ENCODE measurements around the gene URGCP. TPM values are rescaled to one million over a fixed set of nuclear protein-coding genes. Genes with fewer than 3 reads are reported as not detected.
A peak's percentile ranks its signal among the peaks of the same experiment; 100 is the strongest.

Gene URGCP
- total RNA-seq, 1 donor from 2014 or later = 24.4 TPM

DNA sequence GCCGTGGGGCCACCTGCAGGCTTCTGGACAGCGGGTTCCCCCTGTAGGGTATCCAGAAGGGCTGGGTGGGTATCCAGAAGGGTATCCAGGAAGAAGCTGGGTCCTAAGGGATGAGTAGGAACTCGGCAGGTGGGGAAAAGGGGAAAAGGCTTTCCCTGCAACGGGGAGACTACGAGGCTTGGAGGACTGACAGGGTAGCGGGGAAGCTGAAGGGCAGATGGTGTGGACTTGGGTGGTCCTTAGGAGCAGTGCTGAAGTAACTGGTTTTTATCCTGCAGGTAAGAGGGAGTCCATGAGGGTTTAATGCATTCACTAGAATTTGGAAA, 20.4 kb upstream of the URGCP start:
- peaks cover 13% of the 10 kb centered on the region for H3K4me1 Mint-ChIP-seq (ENCODE audit: low read depth)
- peak overlapping the region; percentile 88 for H3K27ac Mint-ChIP-seq (ENCODE audit: unreplicated experiment)
- TF ChIP-seq, protein P1, sequence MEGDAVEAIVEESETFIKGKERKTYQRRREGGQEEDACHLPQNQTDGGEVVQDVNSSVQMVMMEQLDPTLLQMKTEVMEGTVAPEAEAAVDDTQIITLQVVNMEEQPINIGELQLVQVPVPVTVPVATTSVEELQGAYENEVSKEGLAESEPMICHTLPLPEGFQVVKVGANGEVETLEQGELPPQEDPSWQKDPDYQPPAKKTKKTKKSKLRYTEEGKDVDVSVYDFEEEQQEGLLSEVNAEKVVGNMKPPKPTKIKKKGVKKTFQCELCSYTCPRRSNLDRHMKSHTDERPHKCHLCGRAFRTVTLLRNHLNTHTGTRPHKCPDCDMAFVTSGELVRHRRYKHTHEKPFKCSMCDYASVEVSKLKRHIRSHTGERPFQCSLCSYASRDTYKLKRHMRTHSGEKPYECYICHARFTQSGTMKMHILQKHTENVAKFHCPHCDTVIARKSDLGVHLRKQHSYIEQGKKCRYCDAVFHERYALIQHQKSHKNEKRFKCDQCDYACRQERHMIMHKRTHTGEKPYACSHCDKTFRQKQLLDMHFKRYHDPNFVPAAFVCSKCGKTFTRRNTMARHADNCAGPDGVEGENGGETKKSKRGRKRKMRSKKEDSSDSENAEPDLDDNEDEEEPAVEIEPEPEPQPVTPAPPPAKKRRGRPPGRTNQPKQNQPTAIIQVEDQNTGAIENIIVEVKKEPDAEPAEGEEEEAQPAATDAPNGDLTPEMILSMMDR (IDR thresholded peaks at IDR 0.05) = no peak
- no peaks in the 10 kb centered on the region for H3K27me3 Mint-ChIP-seq (ENCODE audit: low read depth)
- H3K9me3 Mint-ChIP-seq (ENCODE audit: low read depth) = no peaks in the 10 kb centered on the region
- no peak for DNase-seq (ENCODE audit: low spot score)
- peak overlapping the region; percentile 71 for H3K4me3 Mint-ChIP-seq (ENCODE audit: unreplicated experiment)
- no peaks in the 10 kb centered on the region for H3K36me3 Mint-ChIP-seq (ENCODE audit: low read depth)

DNA sequence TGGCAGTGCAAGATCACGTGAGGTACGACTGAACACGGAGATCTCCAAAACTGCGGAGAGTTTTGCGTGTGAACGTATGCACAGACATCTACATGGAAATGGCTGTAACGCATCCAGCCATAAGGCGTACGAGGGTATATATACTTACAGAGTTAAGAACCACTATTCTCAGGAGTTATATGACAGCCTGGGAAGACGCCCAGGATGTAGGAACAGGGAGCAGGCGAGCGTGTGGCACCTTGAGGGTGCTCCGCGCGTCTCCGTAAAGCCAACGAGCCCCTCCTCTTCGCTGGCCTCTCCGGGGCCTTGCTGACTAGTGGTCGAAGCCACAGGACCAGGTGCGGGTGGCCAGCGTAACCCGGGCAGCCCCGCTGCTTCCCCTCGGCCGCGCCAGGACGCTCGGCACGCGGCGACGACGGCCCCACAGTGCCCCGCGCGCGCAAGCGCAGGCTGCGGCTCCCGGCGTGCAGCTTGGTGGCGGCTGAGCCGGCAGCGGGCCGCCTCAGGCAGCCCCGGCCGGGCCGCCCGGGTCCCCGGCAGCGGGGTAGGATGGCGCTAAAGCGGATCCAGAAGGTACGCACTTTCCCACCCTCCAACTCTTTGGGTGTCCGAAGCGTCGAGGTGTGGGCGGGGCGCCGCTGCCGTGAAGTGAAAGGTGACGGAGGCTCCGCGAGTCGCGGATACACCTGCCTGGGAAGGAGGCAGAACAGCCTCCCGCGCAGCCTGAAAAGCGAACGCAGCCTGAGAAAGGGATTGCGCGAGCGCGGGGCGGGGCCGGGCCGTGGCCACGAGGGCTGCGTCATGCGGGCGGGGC, 19.8 kb upstream of the URGCP start, which contains the start of gene UBE2D4:
UBE2D4 (plus strand) TSS at position 453 of the 814 bp plus-strand sequence; CDS start at position 550, 97 bp downstream.
- TF ChIP-seq, protein P1 (IDR thresholded peaks at IDR 0.05) = no peak
- Mint-ChIP-seq H3K27ac (ENCODE audit: unreplicated experiment) (peak within 1 kb of the TSS; percentile 88), H3K9me3 (ENCODE audit: low read depth) (no peaks in the 10 kb centered on the region), H3K27me3 (ENCODE audit: low read depth) (no peaks in the 10 kb centered on the region), H3K4me3 (ENCODE audit: unreplicated experiment) (peak within 1 kb of the TSS; percentile 76), H3K4me1 (ENCODE audit: low read depth) (peaks cover 13% of the 10 kb centered on the region), H3K36me3 (ENCODE audit: low read depth) (no peaks in the 10 kb centered on the region)
- DNase-seq (ENCODE audit: low spot score) = peak; percentile 88

DNA sequence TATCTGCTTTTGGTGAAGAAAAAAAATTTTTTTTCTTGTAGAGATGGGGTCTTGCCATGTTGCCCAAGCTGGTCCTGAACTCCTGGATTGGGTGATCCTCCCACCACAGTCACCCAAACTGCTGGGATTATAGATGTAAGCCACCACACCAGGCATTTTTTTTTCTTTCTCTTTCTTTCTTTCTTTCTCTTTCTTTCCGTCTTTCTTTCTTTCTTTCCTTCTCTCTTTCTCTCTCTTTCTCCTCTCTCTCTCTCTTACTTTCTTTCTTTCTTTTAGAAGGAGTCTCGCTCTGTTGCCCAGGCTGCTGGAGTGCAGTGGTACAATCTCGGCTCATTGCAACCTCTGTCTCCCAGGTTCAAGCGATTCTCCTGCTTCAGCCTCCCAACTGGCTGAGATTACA, 16.3 kb upstream of the URGCP start:
- Mint-ChIP-seq H3K9me3 (ENCODE audit: low read depth) (no peaks in the 10 kb centered on the region), H3K4me3 (ENCODE audit: unreplicated experiment) (no peak overlapping the region), H3K27ac (ENCODE audit: unreplicated experiment) (peak overlapping the region; percentile 22), H3K27me3 (ENCODE audit: low read depth) (no peaks in the 10 kb centered on the region), H3K36me3 (ENCODE audit: low read depth) (no peaks in the 10 kb centered on the region), H3K4me1 (ENCODE audit: low read depth) (peaks cover 13% of the 10 kb centered on the region)
- TF ChIP-seq, protein P1 (IDR thresholded peaks at IDR 0.05) = no peak
- no peak for DNase-seq (ENCODE audit: low spot score)

DNA sequence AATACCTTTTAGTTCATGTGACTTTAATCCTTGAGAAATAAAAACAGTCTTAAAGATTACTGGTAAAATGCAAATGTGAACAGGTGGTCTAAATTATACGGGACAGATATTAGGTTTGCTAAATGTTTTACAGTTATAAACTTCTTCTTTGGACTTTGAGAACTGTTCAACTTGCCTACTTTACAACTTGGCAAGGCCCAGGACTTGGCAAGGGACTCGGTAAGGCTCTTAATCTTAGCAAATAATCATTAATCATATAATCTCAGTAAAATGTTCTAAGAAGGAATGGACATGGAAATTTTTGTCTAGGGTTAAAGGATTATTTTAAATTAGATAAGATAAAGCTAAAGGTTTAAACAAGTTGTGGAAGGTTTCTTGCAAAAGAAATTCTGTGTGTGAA, 15.0 kb upstream of the URGCP start:
- DNase-seq (ENCODE audit: low spot score) = no peak
- Mint-ChIP-seq H3K9me3 (ENCODE audit: low read depth) (no peaks in the 10 kb centered on the region), H3K27me3 (ENCODE audit: low read depth) (no peaks in the 10 kb centered on the region)

DNA sequence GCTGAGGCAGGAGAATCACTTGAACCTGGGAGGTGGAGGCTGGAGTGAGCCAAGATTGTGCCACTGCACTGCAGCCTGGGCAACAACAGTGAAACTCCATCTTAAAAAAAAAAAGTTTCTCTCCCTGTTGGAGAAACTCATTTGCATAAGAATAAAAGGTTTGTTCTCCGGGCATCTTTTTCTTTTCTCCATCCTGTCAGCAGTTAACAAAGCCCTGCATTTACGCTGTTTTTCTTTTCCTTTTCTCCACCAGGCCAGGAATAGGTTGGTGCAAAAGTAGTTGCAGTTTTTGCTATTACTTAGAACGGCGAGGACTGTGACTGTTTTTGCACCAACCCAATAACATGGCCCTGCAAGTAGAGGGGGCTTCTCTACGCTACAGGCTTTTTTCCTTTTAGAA, 9.5 kb upstream of the URGCP start:
- H3K4me1 Mint-ChIP-seq (ENCODE audit: low read depth) = no peaks in the 10 kb centered on the region
- H3K4me3 Mint-ChIP-seq (ENCODE audit: unreplicated experiment) = no peak overlapping the region
- no peak overlapping the region for H3K27ac Mint-ChIP-seq (ENCODE audit: unreplicated experiment)
- DNase-seq (ENCODE audit: low spot score) = no peak
- no peaks in the 10 kb centered on the region for H3K27me3 Mint-ChIP-seq (ENCODE audit: low read depth)
- TF ChIP-seq, protein P1 (IDR thresholded peaks at IDR 0.05) = no peak
- no peaks in the 10 kb centered on the region for H3K9me3 Mint-ChIP-seq (ENCODE audit: low read depth)
- peaks cover 1% of the 10 kb centered on the region for H3K36me3 Mint-ChIP-seq (ENCODE audit: low read depth)

More for the DNA sequence above, 15.0 kb upstream of the URGCP start:
- Mint-ChIP-seq H3K4me3 (ENCODE audit: unreplicated experiment) (no peak overlapping the region), H3K36me3 (ENCODE audit: low read depth) (peaks cover 1% of the 10 kb centered on the region), H3K27ac (ENCODE audit: unreplicated experiment) (no peak overlapping the region), H3K4me1 (ENCODE audit: low read depth) (peaks cover 9% of the 10 kb centered on the region)
- TF ChIP-seq, protein P1 (IDR thresholded peaks at IDR 0.05) = no peak
